GM23338 (cell line): ENCODE data around the gene NRN1. TPM values are rescaled to one million over a fixed set of nuclear protein-coding genes. Genes with fewer than 3 reads are reported as not detected.
"Not testable (repeated sequence)": the region's sequence is repeated elsewhere in the genome, so short reads cannot be mapped to it uniquely, and the experiment has no call there.

Experiments used
- ATAC-seq: fragments of 200-7000 bp; cut with Tn5 transposase; 3 replicates; pipeline ENCODE4 v1.9.1; 2020
- DNase-seq: peaks from one replicate; pipeline ENCODE4 v3.0.0-alpha.2; 2015; ENCODE audit warnings: low spot score
- H2AFZ ChIP-seq: fragments of 200-600 bp; sonication (generic); 2 replicates; pipeline ENCODE4 v1.8.0; 2016; ENCODE audit warnings: antibody characterized with exemption, mild to moderate bottlenecking, moderate library complexity
- H3F3A ChIP-seq: fragments of 200-600 bp; sonication (generic); replicated peaks from 2 replicates; pipeline ENCODE4 v1.8.0; 2017; ENCODE audit warnings: antibody characterized with exemption, mixed run types, low read depth
- H3K27ac ChIP-seq: fragments of 200-600 bp; sonication (generic); 2 replicates; pipeline ENCODE4 v1.6.1; 2016; ENCODE audit warnings: low read depth
- H3K27me3 ChIP-seq: fragments of 200-600 bp; sonication (generic); 2 replicates; pipeline ENCODE4 v1.8.0; 2016; ENCODE audit warnings: mild to moderate bottlenecking, mixed run types, moderate library complexity; ENCODE audit not compliant: insufficient read depth
- H3K36me3 ChIP-seq: fragments of 200-600 bp; sonication (generic); 2 replicates; pipeline ENCODE4 v1.8.0; 2016; ENCODE audit warnings: mild to moderate bottlenecking; ENCODE audit not compliant: insufficient read depth
- H3K4me1 ChIP-seq: fragments of 200-600 bp; sonication (generic); 2 replicates; pipeline ENCODE4 v1.8.0; 2016; ENCODE audit warnings: mild to moderate bottlenecking, moderate library complexity; ENCODE audit not compliant: insufficient read depth
- H3K4me2 ChIP-seq: fragments of 200-600 bp; sonication (generic); 2 replicates; pipeline ENCODE4 v1.7.1; 2017; ENCODE audit warnings: mixed run types
- H3K4me3 ChIP-seq: fragments of 200-600 bp; sonication (generic); 2 replicates; pipeline ENCODE4 v1.6.1; 2016; ENCODE audit warnings: mixed run types
- H3K79me2 ChIP-seq: fragments of 200-600 bp; sonication (generic); replicated peaks from 2 replicates; pipeline ENCODE4 v1.8.0; 2017; ENCODE audit warnings: mild to moderate bottlenecking; ENCODE audit not compliant: insufficient read depth
- H3K9me2 ChIP-seq: fragments of 200-600 bp; sonication (generic); 2 replicates; pipeline ENCODE4 v1.8.0; 2017; ENCODE audit not compliant: insufficient read depth
- H4K20me1 ChIP-seq: fragments of 200-600 bp; sonication (generic); replicated peaks from 2 replicates; pipeline ENCODE4 v1.8.0; 2017; ENCODE audit warnings: mild to moderate bottlenecking; ENCODE audit not compliant: insufficient read depth
- H3K27ac Mint-ChIP-seq: 2 replicates; pipeline ENCODE4 v1.8.0; 2020; ENCODE audit warnings: inconsistent platforms, mild to moderate bottlenecking, moderate library complexity, mixed read lengths
- H3K27me3 Mint-ChIP-seq: 3 replicates; pipeline ENCODE4 v1.8.0; 2022; ENCODE audit warnings: low read depth, mild to moderate bottlenecking, moderate library complexity, mixed read lengths, inconsistent platforms; ENCODE audit not compliant: insufficient read depth, poor library complexity
- H3K36me3 Mint-ChIP-seq: 3 replicates; pipeline ENCODE4 v1.8.0; 2021; ENCODE audit warnings: low read depth, mild to moderate bottlenecking, inconsistent platforms, moderate library complexity, mixed read lengths
- H3K4me1 Mint-ChIP-seq: 3 replicates; pipeline ENCODE4 v1.8.0; 2020; ENCODE audit warnings: mild to moderate bottlenecking, inconsistent platforms, mixed read lengths
- H3K4me3 Mint-ChIP-seq: 3 replicates; pipeline ENCODE4 v1.8.0; 2021; ENCODE audit warnings: moderate library complexity, mild to moderate bottlenecking, inconsistent platforms, mixed read lengths
- H3K9me3 Mint-ChIP-seq: 3 replicates; pipeline ENCODE4 v1.8.0; 2020; ENCODE audit warnings: moderate library complexity, mild to moderate bottlenecking, inconsistent platforms, mixed read lengths
- CREB1 ChIP-seq: fragments of 250-450 bp; sonication (Bioruptor Pico); IDR thresholded peaks from 2 replicates; pipeline ENCODE4 v1.5.0; 2020; ENCODE audit warnings: low read depth, mild to moderate bottlenecking, moderate library complexity
- CTCF ChIP-seq, 2 experiments: fragments of 200-600 bp in 1 of 2; sonication (generic) in 1 of 2; conservative IDR thresholded peaks; 2 replicates each; pipeline versions ENCODE4 v1.5.1 to v1.6.1; 2016 to 2017; ENCODE audit warnings: antibody characterized with exemption in 2 of 2, low read depth in 2 of 2, mild to moderate bottlenecking in 2 of 2, moderate library complexity in 1 of 2
- EZH2 ChIP-seq: fragments of 200-600 bp; sonication (generic); IDR thresholded peaks from one replicate; pipeline ENCODE4 v1.8.0; 2017; ENCODE audit warnings: antibody characterized with exemption, mild to moderate bottlenecking, low read depth; ENCODE audit not compliant: unreplicated experiment
- EZH2phosphoT487 ChIP-seq: fragments of 200-600 bp; sonication (generic); IDR thresholded peaks from one replicate; pipeline ENCODE4 v1.8.1; 2018; ENCODE audit warnings: antibody characterized with exemption; ENCODE audit not compliant: unreplicated experiment
- NANOG ChIP-seq: IDR thresholded peaks from 2 replicates; pipeline ENCODE4 v1.6.1; 2016; ENCODE audit warnings: antibody characterized with exemption, borderline replicate concordance
- POLR2AphosphoS5 ChIP-seq: IDR thresholded peaks from 2 replicates; pipeline ENCODE4 v1.6.1; 2016; ENCODE audit warnings: antibody characterized with exemption, low read depth
- REST ChIP-seq: IDR thresholded peaks from one replicate; pipeline ENCODE4 v1.6.1; 2018; ENCODE audit warnings: antibody characterized with exemption; ENCODE audit not compliant: unreplicated experiment
- STAT1 ChIP-seq: IDR thresholded peaks from one replicate; pipeline ENCODE4 v1.6.1; 2016; ENCODE audit warnings: antibody characterized with exemption; ENCODE audit not compliant: unreplicated experiment
- ZNF114 ChIP-seq: fragments of 250-450 bp; sonication (Bioruptor Pico); IDR thresholded peaks from 2 replicates; pipeline ENCODE4 v1.5.0; 2020; ENCODE audit warnings: mild to moderate bottlenecking, moderate library complexity
- ZNF462 ChIP-seq: fragments of 250-450 bp; sonication (Bioruptor Pico); IDR thresholded peaks from 2 replicates; pipeline ENCODE4 v1.5.0; 2020; ENCODE audit warnings: mild to moderate bottlenecking, moderate library complexity
- polyA plus RNA-seq: library from polyadenylated mRNA; unstranded; fragments of >200 nt; fragmentation: Nextera tagmentation; extraction: Ambion mirVana; gene quantifications from 2 replicates; pipeline ENCODE4 v1.2.1, GENCODE V29; 2016
- total RNA-seq: library from RNA; depleted of rRNA; stranded (reverse); fragments of >200 nt; shearing (Covaris generic); gene quantifications from 2 replicates; pipeline ENCODE4 v1.2.3, GENCODE V29; 2014

Gene NRN1
- total and polyA plus RNA-seq, 2 experiments from 2014 or later: 0.71 TPM; not detected in 1

GRCh38 chr6:5968817-5969734 lies 37.6 kb downstream of the NRN1 start:
- Histone ChIP-seq H3K79me2 (no peaks in the 10 kb centered on the region), H3K9me2 (no peaks in the 10 kb centered on the region; the same call in 1 of the 2 replicates), H3K4me1 (no peaks in the 10 kb centered on the region), H3F3A (no peaks in the 10 kb centered on the region), H4K20me1 (no peaks in the 10 kb centered on the region), H3K4me3 (no peak overlapping the region), H3K27me3 (no peaks in the 10 kb centered on the region), H3K27ac (no peak overlapping the region), H3K4me2 (no peak overlapping the region), H3K36me3 (no peaks in the 10 kb centered on the region), H2AFZ (no peak overlapping the region)
- H3K4me3 Mint-ChIP-seq: no peak overlapping the region
- peaks cover 14% of the 10 kb centered on the region for H3K4me1 Mint-ChIP-seq
- ATAC-seq (peak; percentile 40; the same call in 2 of the 3 replicates), DNase-seq (peak; percentile 21)
- H3K27ac Mint-ChIP-seq: no peak overlapping the region; the same call in 1 of the 2 replicates
- H3K27me3 Mint-ChIP-seq: no peaks in the 10 kb centered on the region
- no peaks in the 10 kb centered on the region; the same call in 2 of the 3 replicates for H3K36me3 Mint-ChIP-seq
- peaks cover 2% of the 10 kb centered on the region; the same call in 1 of the 3 replicates for H3K9me3 Mint-ChIP-seq
- TF ChIP-seq EZH2 (no peak), NANOG (no peak), STAT1 (no peak), POLR2AphosphoS5 (no peak), REST (no peak), CREB1 (CRISPR knock-in tag) (no peak), EZH2phosphoT487 (no peak), CTCF (conservative IDR thresholded peaks at IDR 0.05; ENCODE audit: low read depth in 2 of 2) (no peak), ZNF462 (no peak), ZNF114 (CRISPR knock-in tag) (no peak)

GRCh38 chr6:5968036-5968435 lies 38.7 kb downstream of the NRN1 start:
- not testable (repeated sequence) for H3K9me2 ChIP-seq, H3K79me2 ChIP-seq, H3K27ac Mint-ChIP-seq, H3K4me3 ChIP-seq, DNase-seq, H3K27ac ChIP-seq, H3K36me3 ChIP-seq, H3F3A ChIP-seq, H4K20me1 ChIP-seq, H3K4me2 ChIP-seq, H3K9me3 Mint-ChIP-seq, H3K27me3 ChIP-seq, H2AFZ ChIP-seq, H3K4me3 Mint-ChIP-seq, H3K27me3 Mint-ChIP-seq, ATAC-seq, H3K4me1 ChIP-seq, H3K36me3 Mint-ChIP-seq
- peaks cover 14% of the 10 kb centered on the region for H3K4me1 Mint-ChIP-seq
